ENCODE results near the gene FAAP24. TPM values are rescaled to one million over a fixed set of nuclear protein-coding genes. Genes with fewer than 3 reads are reported as not detected.
A peak's percentile ranks its signal among the peaks of the same experiment; 100 is the strongest.
"Not testable (repeated sequence)": the region's sequence is repeated elsewhere in the genome, so short reads cannot be mapped to it uniquely, and the experiment has no call there.

The FAAP24 gene
- total and polyA plus RNA-seq, 2 experiments from 2014 or later = 1.6 to 2.9 TPM

DNA sequence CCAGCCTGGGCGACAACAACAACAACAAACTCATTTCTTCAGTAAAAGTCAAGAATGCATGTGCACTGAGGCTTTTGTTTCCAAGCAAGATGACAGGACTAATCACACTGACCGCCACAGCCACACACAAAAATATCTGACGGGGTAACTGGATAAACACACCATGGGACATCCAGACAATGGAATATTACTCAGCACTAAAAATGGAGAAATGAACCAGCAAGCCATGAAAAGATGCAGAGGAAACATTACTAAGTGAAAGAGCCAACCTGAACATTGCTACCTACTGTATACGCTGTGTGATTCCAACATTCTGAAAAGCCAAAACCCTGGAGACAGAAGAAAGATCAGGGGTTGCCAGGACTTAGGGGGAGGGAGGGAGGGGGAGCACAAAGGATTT lies 36.7 kb downstream of the FAAP24 start (continued):
- no peak for TF ChIP-seq CREB1 (CRISPR knock-in tag; IDR thresholded peaks at IDR 0.05; ENCODE audit: low read depth)
- TF ChIP-seq, protein P1, sequence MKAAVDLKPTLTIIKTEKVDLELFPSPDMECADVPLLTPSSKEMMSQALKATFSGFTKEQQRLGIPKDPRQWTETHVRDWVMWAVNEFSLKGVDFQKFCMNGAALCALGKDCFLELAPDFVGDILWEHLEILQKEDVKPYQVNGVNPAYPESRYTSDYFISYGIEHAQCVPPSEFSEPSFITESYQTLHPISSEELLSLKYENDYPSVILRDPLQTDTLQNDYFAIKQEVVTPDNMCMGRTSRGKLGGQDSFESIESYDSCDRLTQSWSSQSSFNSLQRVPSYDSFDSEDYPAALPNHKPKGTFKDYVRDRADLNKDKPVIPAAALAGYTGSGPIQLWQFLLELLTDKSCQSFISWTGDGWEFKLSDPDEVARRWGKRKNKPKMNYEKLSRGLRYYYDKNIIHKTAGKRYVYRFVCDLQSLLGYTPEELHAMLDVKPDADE (IDR thresholded peaks at IDR 0.05) = no peak

DNA sequence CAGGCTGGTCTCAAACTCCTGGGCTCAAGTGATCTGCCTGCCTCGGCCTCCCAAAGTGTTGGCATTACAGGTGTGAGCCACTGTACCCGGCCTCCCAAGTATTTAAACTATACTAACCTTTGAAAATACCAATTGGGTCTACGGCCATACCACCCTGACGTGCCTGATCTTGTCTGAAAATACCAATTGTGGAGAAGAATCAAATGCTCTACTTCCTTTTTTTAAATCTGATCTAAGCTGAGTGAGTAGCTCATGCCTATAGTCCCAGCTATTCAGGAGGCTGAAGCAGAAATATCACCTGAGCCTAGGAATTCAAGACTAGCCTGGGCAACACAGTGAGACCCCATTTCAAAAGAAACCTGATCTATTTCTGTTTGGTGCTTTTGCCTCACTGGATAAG lies 38.8 kb downstream of the FAAP24 start:
- not testable (repeated sequence) for H3K4me3 Mint-ChIP-seq; H3K4me2 ChIP-seq; H3K4me1 Mint-ChIP-seq; H3K27ac ChIP-seq (ENCODE audit: low read depth); H3K27ac Mint-ChIP-seq; H3K36me3 ChIP-seq (ENCODE audit: insufficient read depth); H3K9me3 Mint-ChIP-seq; H3K4me1 ChIP-seq (ENCODE audit: insufficient read depth); H3K79me2 ChIP-seq (replicated peaks; ENCODE audit: insufficient read depth); H2AFZ ChIP-seq; ATAC-seq; H3K27me3 Mint-ChIP-seq (ENCODE audit: insufficient read depth, low read depth, poor library complexity); H3K27me3 ChIP-seq (ENCODE audit: insufficient read depth); H3K4me3 ChIP-seq; H4K20me1 ChIP-seq (replicated peaks; ENCODE audit: insufficient read depth); H3K9me2 ChIP-seq (ENCODE audit: insufficient read depth); H3F3A ChIP-seq (replicated peaks; ENCODE audit: low read depth); DNase-seq (ENCODE audit: low spot score)
- H3K36me3 Mint-ChIP-seq (ENCODE audit: low read depth) = peaks cover 52% of the 10 kb centered on the region

DNA sequence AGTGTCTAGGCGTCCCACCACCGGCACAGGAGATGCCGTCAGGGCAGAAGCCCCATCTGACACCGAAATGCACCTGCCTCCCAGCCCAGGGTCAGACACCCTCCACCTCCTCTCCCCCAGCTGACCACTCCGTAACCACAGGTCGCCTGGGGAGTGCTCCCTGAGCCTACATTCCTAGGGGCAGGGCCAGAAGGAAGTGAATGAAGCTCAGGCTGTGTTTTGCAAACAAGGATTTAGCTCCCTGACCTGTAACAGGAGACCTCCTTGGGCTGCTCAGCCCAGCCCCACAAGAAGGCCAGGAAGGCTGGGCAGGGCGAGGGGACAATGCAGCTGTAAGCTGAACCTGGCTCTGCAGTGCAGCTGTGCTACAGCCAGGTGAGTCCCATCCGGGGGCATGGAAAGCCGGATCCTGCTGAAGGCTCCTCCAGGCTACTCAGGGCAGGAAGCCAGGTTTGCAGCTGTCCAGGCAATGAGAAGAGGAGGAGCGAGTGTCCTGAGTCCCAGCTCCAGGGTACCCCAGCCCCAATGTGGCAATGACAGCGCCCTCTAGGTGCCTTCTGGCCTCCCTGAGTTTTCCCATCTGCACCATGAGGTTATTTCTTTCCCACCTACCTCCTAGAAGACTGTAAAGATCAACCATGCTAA lies 50.6 kb downstream of the FAAP24 start:
- Histone ChIP-seq H3K4me3 (peak overlapping the region; percentile 44), H3K9me2 (ENCODE audit: insufficient read depth) (no peaks in the 10 kb centered on the region), H2AFZ (no peak overlapping the region), H3K36me3 (ENCODE audit: insufficient read depth) (no peaks in the 10 kb centered on the region), H3K27ac (ENCODE audit: low read depth) (peak overlapping the region; percentile 96), H3K79me2 (replicated peaks; ENCODE audit: insufficient read depth) (no peaks in the 10 kb centered on the region), H4K20me1 (replicated peaks; ENCODE audit: insufficient read depth) (no peaks in the 10 kb centered on the region), H3F3A (replicated peaks; ENCODE audit: low read depth) (0 out of 2 replicates have a peak, but pooled peaks cover 7% of the 10 kb centered on the region), H3K4me1 (ENCODE audit: insufficient read depth) (peaks cover 14% of the 10 kb centered on the region; the same call in 1 of the 2 replicates), H3K27me3 (ENCODE audit: insufficient read depth) (no peaks in the 10 kb centered on the region), H3K4me2 (peak overlapping the region; percentile 80)
- H3K27me3 Mint-ChIP-seq (ENCODE audit: insufficient read depth, low read depth, poor library complexity) = peaks cover 5% of the 10 kb centered on the region
- no peaks in the 10 kb centered on the region; the same call in 2 of the 3 replicates for H3K9me3 Mint-ChIP-seq
- H3K4me1 Mint-ChIP-seq = peaks cover 21% of the 10 kb centered on the region
- H3K27ac Mint-ChIP-seq = peak overlapping the region; percentile 93
- DNase-seq (ENCODE audit: low spot score) = peak; percentile 93
- H3K36me3 Mint-ChIP-seq (ENCODE audit: low read depth) = peaks cover 39% of the 10 kb centered on the region
- peak; percentile 95 for ATAC-seq
- peak overlapping the region; percentile 63 for H3K4me3 Mint-ChIP-seq
- TF ChIP-seq ZNF114 (CRISPR knock-in tag; IDR thresholded peaks at IDR 0.05) = peak; percentile 85
- TF ChIP-seq CREB1 (CRISPR knock-in tag; IDR thresholded peaks at IDR 0.05; ENCODE audit: low read depth) = 0 out of 2 replicates have a peak, but pooled peaks have one; percentile 41
- TF ChIP-seq, protein P2, sequence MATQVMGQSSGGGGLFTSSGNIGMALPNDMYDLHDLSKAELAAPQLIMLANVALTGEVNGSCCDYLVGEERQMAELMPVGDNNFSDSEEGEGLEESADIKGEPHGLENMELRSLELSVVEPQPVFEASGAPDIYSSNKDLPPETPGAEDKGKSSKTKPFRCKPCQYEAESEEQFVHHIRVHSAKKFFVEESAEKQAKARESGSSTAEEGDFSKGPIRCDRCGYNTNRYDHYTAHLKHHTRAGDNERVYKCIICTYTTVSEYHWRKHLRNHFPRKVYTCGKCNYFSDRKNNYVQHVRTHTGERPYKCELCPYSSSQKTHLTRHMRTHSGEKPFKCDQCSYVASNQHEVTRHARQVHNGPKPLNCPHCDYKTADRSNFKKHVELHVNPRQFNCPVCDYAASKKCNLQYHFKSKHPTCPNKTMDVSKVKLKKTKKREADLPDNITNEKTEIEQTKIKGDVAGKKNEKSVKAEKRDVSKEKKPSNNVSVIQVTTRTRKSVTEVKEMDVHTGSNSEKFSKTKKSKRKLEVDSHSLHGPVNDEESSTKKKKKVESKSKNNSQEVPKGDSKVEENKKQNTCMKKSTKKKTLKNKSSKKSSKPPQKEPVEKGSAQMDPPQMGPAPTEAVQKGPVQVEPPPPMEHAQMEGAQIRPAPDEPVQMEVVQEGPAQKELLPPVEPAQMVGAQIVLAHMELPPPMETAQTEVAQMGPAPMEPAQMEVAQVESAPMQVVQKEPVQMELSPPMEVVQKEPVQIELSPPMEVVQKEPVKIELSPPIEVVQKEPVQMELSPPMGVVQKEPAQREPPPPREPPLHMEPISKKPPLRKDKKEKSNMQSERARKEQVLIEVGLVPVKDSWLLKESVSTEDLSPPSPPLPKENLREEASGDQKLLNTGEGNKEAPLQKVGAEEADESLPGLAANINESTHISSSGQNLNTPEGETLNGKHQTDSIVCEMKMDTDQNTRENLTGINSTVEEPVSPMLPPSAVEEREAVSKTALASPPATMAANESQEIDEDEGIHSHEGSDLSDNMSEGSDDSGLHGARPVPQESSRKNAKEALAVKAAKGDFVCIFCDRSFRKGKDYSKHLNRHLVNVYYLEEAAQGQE (IDR thresholded peaks at IDR 0.05; ENCODE audit: unreplicated experiment) = no peak
- TF ChIP-seq, protein P3, sequence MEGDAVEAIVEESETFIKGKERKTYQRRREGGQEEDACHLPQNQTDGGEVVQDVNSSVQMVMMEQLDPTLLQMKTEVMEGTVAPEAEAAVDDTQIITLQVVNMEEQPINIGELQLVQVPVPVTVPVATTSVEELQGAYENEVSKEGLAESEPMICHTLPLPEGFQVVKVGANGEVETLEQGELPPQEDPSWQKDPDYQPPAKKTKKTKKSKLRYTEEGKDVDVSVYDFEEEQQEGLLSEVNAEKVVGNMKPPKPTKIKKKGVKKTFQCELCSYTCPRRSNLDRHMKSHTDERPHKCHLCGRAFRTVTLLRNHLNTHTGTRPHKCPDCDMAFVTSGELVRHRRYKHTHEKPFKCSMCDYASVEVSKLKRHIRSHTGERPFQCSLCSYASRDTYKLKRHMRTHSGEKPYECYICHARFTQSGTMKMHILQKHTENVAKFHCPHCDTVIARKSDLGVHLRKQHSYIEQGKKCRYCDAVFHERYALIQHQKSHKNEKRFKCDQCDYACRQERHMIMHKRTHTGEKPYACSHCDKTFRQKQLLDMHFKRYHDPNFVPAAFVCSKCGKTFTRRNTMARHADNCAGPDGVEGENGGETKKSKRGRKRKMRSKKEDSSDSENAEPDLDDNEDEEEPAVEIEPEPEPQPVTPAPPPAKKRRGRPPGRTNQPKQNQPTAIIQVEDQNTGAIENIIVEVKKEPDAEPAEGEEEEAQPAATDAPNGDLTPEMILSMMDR (conservative IDR thresholded peaks at IDR 0.05; ENCODE audit: low read depth in 2 of 2) = peak; percentile 72 to 78
- TF ChIP-seq NANOG (IDR thresholded peaks at IDR 0.05; ENCODE audit: borderline replicate concordance) = no peak
- TF ChIP-seq JUNB (IDR thresholded peaks at IDR 0.05; ENCODE audit: unreplicated experiment) = no peak
- TF ChIP-seq EZH2phosphoT487 (IDR thresholded peaks at IDR 0.05; ENCODE audit: unreplicated experiment) = no peak
- TF ChIP-seq ZNF331 (CRISPR knock-in tag; IDR thresholded peaks at IDR 0.05; ENCODE audit: low read depth) = no peak
- TF ChIP-seq, protein P1 (IDR thresholded peaks at IDR 0.05) = peak; percentile 37; the same call in 1 of the 2 replicates
- no peak for TF ChIP-seq STAT1 (IDR thresholded peaks at IDR 0.05; ENCODE audit: unreplicated experiment)
